Vagina (tissue), 2 donors: Measurements from ENCODE around the gene KLHL2.

Source experiments
- POLR2A ChIP-seq, 2 donors: fragments of 450-650 bp; IDR thresholded peaks; one replicate each; pipeline ENCODE4 v1.6.1; 2017; ENCODE audit warnings: antibody characterized with exemption in 2 of 2, mild to moderate bottlenecking in 2 of 2, moderate library complexity in 2 of 2
- POLR2AphosphoS5 ChIP-seq, 2 donors: sonication (generic); formaldehyde crosslinking; IDR thresholded peaks; one replicate each; pipeline ENCODE4 v1.9.0; 2017; ENCODE audit warnings: antibody characterized with exemption in 2 of 2, mild to moderate bottlenecking in 2 of 2, low read depth in 1 of 2; ENCODE audit not compliant: insufficient read depth in 1 of 2
- TF ChIP-seq, protein P1 (sequence below), 3 experiments: fragments of 450-650 bp in 2 of 3; fragments of 200-600 bp in 1 of 3; sonication (generic) in 1 of 3; IDR thresholded peaks; one replicate each; pipeline ENCODE4 v1.5.1; 2017 to 2019; ENCODE audit warnings: antibody characterized with exemption in 3 of 3, mild to moderate bottlenecking in 2 of 3, moderate library complexity in 2 of 3

DNA sequence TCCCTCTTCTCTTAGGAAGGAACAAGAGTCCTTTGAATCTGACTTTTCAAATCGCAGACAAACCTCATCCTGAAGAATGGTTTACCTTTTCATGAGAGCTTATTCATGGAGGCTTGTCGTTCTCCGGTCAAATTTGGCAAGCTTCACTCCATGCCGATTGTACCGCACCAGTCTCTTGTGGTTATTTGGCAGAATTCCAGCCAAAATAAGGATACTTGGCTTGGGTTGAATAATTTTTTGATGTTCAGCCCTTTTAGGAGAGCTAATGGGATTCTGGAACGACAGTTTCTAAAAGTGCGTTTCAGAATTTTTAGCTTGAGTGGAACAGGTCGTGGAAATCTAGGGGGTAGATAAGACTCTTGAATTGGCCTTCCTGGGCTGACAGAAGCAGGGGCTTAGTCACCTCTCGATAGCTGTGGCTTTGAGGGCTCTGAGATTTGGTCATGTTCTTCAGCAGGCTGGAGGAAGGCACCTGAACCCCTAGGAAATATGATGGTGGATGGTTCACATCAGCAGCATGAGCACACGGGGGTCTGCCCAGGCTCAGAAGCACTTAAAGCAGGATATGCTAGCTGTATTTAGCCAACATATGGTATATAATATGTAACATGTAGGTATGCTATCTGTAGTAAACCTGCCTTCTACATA lies 1.5 kb downstream of the KLHL2 start:
- TF ChIP-seq, protein P1, sequence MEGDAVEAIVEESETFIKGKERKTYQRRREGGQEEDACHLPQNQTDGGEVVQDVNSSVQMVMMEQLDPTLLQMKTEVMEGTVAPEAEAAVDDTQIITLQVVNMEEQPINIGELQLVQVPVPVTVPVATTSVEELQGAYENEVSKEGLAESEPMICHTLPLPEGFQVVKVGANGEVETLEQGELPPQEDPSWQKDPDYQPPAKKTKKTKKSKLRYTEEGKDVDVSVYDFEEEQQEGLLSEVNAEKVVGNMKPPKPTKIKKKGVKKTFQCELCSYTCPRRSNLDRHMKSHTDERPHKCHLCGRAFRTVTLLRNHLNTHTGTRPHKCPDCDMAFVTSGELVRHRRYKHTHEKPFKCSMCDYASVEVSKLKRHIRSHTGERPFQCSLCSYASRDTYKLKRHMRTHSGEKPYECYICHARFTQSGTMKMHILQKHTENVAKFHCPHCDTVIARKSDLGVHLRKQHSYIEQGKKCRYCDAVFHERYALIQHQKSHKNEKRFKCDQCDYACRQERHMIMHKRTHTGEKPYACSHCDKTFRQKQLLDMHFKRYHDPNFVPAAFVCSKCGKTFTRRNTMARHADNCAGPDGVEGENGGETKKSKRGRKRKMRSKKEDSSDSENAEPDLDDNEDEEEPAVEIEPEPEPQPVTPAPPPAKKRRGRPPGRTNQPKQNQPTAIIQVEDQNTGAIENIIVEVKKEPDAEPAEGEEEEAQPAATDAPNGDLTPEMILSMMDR (IDR thresholded peaks at IDR 0.05): no peak
- TF ChIP-seq POLR2AphosphoS5 (IDR thresholded peaks at IDR 0.05; ENCODE audit: insufficient read depth in 1 of 2, low read depth in 1 of 2) (no peak), POLR2A (IDR thresholded peaks at IDR 0.05) (no peak)
